SK-N-DZ (cell line): ENCODE measurements around the gene ABCC1.
"Not testable (repeated sequence)": the region's sequence is repeated elsewhere in the genome, so short reads cannot be mapped to it uniquely, and the experiment has no call there.

ENCODE experiments used
- DNase-seq: peaks from one replicate; pipeline ENCODE4 v3.0.0-alpha.2; 2015; ENCODE audit warnings: low spot score

The ABCC1 gene

GRCh38 chr16:16138034-16138635, 188.7 kb downstream of the ABCC1 start:
- DNase-seq: no peak

GRCh38 chr16:16139061-16139460, 189.6 kb downstream of the ABCC1 start:
- no peak for DNase-seq

- no peak for DNase-seq
These were observed 190.4 kb downstream of the ABCC1 start for GRCh38 chr16:16139806-16140205.

DNA sequence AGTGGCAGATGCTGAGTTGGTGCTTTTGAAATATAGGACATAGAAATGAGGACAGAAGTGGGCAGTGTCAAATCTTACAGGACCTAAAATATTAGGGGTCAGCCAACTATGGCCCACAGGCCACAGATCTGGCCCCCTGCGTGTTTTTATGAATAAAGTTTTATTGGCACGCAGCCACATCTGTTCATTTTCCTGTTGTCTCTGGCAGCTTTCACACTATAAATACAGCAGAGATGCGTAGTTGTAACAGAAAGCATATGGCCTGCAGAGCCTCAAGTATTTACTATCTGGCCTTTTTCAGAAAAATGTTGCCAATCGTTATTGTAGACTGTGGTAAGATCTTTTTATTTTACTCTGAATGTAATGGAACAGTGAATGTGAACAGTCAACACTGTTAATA, 191.1 kb downstream of the ABCC1 start:
- DNase-seq: no peak

- DNase-seq: no peak
These were observed 191.7 kb downstream of the ABCC1 start for GRCh38 chr16:16141141-16141540.

DNA sequence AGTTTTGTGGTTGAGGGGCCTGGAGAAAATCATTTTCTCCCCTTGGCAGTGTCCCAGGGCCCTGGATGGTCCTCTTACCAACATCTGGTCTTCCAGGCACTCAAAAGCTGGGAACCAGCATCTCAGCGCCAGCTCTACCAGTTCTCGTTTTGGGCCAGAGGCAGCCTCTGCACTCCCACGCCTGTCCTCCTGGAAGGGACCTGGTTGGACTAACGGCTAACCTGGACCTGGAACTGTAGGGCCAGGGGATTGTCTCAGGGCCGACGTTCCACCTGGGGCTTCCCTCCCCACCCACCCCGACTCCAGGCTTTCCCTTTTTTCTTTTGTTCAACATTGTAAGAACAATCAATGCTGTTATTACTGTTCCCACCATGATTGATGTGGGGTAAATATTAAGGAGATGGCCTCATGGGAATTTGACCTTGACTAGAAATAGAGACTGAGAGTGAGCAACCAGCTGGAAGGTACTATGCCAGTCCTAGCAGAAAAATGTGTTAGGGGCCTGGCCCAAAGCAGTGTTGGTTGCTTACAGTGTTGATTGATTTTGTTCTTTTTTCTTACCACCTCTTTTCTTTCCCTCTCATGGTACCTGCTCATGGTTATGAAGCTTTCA, 192.5 kb downstream of the ABCC1 start:
- no peak for DNase-seq

- no peak for DNase-seq
These were observed 193.8 kb downstream of the ABCC1 start for GRCh38 chr16:16143038-16143763.

- no peak for DNase-seq
These were observed 194.5 kb downstream of the ABCC1 start for GRCh38 chr16:16143931-16144330.

DNA sequence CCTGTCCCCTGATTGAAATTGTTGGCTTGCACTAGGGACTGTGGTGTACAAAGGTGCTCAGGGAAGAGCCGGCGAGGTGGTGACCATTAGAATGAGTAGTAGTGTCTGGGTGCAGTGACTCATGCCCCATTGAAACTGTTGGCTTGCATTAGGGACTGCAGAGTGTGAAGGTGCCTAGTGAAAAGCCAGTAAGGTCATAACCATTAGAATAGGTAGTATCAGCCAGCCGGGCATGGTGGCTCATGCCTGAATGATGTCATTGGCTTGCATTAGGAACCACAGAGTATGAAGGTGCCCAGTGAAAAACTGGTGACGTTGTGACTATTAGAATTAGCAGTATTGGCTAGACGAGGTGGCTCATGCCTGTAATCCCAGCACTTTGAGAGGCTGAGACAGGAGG, 195.0 kb downstream of the ABCC1 start:
- no peak for DNase-seq

DNA sequence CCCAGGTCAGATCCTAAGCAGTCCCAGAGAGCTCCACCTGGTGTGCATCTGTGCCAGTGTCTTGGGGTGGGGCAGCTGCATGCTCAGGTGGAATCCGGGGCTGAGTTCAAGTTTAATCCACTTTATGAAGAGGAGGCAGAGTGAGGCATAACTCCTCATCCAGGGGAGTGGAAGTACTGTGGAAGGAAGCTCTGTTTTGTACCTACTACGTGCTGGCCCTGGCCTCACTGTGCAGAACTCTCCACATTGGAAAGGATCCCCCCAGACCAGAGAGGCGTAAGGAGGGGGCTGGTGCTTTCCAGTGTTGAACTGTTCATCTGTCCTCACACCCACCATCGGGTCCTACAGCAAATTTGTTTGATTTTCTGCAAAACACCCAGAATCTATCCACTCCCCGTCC, 195.9 kb downstream of the ABCC1 start:
- DNase-seq: no peak

DNA sequence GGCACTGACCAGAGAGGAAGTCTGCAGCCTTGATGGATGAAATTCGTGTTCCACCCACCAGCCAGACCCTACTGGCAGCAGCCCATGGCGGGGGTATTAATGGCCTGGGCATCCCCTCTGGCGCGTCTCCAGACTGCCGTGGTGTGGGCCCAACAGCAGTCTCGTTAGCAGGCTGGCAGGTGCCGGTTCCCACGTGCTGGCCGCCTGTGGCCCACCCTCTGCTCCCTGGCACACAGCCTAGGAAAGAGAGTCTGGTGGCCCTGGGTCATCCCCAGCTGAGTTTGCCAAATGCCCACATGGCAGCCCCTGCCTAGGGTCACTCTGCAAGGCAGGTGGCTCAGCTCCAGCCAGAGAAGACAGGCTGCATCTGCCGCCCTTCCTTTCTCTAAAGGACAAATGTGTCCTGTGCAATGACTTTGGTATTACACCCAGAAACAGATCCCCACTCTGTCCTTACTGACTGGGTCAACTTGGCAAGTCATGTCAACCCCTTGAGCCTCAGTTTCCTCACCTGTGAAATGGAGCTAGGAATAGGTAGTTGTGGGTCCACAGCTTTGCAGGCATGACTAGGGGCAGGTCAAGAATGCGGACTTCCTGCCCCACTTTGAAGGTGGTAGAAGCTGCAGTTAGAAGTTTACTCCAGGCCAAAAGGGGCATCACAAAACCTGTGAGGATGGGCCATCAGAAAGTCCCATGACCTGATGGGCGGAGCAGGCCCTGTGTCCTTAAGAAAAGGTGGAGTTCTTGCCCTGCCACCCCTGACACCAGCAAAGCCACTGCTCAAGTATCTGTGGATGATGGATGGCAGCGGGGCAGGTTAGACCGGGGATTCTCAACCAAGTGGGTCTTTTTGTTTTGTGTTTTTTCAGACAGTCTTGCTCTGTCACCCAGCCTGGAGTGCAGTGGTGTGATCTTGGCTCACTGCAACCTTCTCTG, 197.2 kb downstream of the ABCC1 start:
- no peak for DNase-seq

DNA sequence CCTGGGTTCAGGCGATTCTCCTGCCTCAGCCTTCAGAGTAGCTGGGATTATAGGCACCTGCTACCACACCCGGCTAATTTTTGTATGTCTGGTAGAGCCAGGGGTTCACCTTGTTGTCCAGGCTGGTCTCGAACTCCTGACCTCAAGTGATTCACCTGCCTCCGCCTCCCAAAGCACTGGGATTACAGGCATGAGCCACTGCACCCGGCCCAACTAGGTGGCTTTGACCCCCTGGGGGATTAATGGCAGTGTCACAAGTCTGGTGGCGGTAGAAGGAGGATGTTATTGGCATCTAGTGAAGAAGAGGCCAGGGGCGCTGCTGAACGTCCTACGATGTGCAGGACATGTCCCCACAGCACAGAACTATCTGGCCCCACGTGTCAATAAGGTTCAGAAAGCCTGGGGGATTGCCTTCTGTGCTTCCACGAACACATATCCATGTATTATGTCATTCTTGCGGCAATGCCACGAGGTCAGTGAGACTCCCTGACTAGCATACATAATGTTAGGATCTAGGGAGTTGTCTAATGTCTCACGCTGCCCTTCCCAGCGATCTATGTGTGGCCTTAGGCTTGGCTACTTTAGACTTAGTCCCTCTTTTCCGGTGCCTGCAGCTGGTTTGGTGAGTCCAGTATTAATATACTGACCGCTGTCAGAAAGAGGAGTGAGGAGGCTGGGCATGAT, 198.0 kb downstream of the ABCC1 start:
- DNase-seq: no peak

DNA sequence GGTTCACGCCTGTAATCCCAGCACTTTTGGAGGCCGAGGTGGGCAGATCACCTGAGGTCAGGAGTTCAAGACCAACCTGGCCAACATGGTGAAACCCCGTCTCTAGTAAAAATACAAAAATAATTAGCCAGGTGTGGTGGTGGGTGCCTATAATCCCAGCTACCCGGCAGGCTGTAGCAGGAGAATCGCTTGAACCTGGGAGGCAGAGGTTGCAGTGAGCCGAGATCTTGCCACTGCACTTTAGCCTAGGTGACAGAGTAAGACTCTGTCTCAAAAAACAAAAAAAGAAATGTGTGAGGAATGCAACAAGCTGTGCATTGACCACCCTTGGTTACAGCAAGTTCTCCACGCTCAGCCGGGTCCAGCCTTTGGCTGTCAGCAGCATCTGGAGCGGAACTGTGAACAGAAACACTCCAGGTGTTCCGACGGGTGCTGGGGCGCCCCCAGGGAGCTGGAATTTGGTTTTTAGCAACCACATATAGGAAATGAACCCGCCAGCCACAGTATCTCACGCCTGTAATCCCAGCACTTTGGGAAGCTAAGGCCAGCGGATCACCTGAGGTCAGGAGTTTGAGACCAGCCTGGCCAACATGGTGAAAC, 198.7 kb downstream of the ABCC1 start:
- not testable (repeated sequence) for DNase-seq

- no peak for DNase-seq
These were observed 199.3 kb downstream of the ABCC1 start for GRCh38 chr16:16148755-16149154.

GRCh38 chr16:16149710-16150116, 200.3 kb downstream of the ABCC1 start:
- DNase-seq: no peak

DNA sequence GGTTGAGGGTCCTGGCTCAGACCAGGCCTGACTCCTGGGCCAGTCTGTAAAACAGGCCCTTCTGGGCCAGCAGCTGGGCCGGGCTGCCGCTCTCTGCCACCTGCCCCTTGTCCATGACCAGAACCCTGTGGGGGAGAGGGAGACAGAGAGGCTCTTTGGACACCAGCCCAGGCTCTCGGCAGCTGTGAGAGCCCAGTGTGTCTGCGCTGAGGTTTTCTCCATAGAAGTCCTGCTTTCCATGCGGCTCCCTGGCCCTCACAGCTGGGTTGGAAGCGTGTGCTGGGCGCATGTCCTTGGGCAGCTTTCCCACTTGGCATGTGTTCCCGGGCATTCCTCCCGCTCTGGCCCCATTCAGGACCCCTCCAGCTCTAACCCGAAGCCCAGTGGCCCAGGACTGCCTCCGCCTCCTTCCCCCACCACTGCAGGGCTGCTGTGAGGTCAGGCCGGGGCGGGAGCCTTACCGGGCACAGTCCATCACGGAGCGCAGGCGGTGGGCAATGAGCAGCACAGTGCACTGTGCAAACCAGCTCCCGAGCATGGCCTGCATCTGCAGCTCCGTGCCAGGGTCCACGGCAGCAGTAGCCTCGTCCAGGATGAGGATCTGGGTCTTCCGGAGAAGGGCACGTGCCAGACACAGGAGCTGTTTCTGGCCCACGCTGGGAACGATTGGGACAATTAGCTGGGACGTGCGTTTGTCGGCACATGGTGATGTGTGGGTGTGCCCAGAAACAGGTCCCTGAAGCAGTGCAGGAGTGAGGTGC, 200.9 kb downstream of the ABCC1 start:
- DNase-seq: no peak

DNA sequence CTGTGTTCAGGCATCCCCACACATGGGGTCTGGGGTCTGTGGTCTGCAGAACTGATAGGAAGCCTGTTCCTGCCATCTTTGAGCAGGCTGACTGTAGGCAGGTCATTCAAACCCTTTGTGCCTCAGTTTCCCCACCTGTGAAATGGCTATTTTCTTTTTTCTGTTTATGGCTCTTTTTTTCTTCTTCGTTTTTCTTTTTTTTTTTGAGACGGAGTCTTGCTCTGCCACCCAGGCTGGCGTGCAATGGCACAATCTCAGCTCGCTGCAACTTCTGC, 201.4 kb downstream of the ABCC1 start:
- DNase-seq: no peak

DNA sequence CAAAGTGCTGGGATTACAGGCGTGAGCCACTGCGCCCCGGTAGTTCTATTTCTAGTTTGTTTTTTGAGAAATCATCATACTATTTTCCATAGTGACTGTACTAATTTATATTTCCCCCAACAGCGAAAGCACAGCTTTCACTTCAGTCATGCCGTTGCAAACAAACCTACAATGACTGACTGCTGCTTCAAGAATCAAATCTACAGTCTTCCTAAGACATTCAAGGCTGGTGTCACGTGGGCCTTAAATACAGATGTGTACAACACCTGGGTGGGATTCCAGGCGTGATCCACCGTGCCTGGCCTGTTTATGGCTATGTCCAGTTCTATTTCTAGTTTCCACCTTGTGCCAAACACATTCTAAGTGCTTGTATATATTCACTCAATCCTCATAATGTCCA, 201.9 kb downstream of the ABCC1 start:
- DNase-seq: no peak

GRCh38 chr16:16153000-16153399, 203.6 kb downstream of the ABCC1 start:
- DNase-seq: not testable (repeated sequence)

DNA sequence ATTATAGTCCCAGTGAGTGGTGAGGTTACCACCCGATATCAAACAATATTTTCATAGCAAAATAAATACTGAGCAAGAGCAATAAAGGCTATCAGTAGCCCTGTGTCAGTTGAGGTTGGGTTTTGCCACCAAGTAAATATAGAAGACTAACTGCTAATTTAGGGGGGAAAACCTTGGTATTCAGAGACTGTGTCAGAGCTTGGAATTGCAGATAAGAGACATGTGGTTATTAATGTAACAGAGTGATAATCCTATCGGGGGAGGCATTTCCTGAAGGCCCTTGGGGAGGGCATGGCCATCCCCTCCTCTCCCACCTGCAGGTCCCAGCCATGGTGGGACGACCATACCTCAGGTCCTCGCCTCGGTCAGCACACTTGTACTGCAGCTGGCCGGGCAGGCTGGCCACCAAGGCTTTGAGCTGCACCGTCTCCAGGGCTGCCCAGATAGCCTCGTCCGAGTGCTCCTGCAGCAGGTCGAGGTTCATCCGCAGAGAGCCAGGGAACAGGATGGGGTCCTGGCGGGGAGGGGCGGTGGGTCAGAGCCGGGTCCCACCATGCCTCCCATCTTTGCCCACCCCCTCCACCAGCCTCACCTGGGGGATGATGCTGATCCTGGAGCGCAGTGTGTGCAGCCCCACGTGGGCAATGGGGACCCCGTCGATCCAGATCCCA, 205.0 kb downstream of the ABCC1 start:
- no peak for DNase-seq
